Spinal cord (tissue), 10 donors: ENCODE data around the gene UPF3A. TPM values are rescaled to one million over a fixed set of nuclear protein-coding genes. Genes with fewer than 3 reads are reported as not detected.
"Not testable (repeated sequence)": the region's sequence is repeated elsewhere in the genome, so short reads cannot be mapped to it uniquely, and the experiment has no call there.

Source experiments
- DNase-seq, 6 donors: peaks; one replicate each; pipeline versions ENCODE4 v3.0.0 to v3.0.0-alpha.2; 2013 to 2015; ENCODE audit warnings: low spot score in 6 of 6, low read depth in 4 of 6
- H3K27ac ChIP-seq: one replicate; pipeline ENCODE4 v1.5.1; 2013; ENCODE audit warnings: low read depth, low read length, control low read depth
- H3K27me3 ChIP-seq: one replicate; pipeline ENCODE4 v1.6.1; 2013; ENCODE audit warnings: low read length; ENCODE audit not compliant: control insufficient read depth, insufficient read depth
- H3K36me3 ChIP-seq: one replicate; pipeline ENCODE4 v1.6.1; 2013; ENCODE audit warnings: low read length; ENCODE audit not compliant: control insufficient read depth, insufficient read depth
- H3K4me1 ChIP-seq: one replicate; pipeline ENCODE4 v1.6.1; 2013; ENCODE audit warnings: low read length; ENCODE audit not compliant: control insufficient read depth, insufficient read depth
- H3K4me3 ChIP-seq: one replicate; pipeline ENCODE4 v1.5.1; 2013; ENCODE audit warnings: low read depth, low read length, control low read depth
- H3K9me3 ChIP-seq: one replicate; pipeline ENCODE4 v1.6.1; 2013; ENCODE audit warnings: low read length; ENCODE audit not compliant: control insufficient read depth, insufficient read depth
- WGBS: methylation state at CpG from one replicate; pipeline ENCODE4 v1.1.5; 2013; ENCODE audit warnings: missing lambda C conversion rate; ENCODE audit not compliant: insufficient coverage; 5-methylcytosine and 5-hydroxymethylcytosine counted together
- polyA plus RNA-seq, 2 donors: library from polyadenylated mRNA; unstranded; fragments of 120-200 nt; gene quantifications; one replicate each; pipeline ENCODE4 v1.2.1, GENCODE V29; 2013; ENCODE audit not compliant: insufficient read length in 2 of 2
- total RNA-seq, 2 donors: library from RNA; depleted of rRNA in 1 of 2; stranded (reverse); fragments of 120-200 nt in 1 of 2; fragments of >200 nt in 1 of 2; gene quantifications; one replicate each; pipeline versions ENCODE4 v1.2.3 to v1.2.4, GENCODE V29; 2013 to 2014
- donor health status: healthy.

UPF3A gene
- total and polyA plus RNA-seq, 4 donors = 44.8 to 194 (median 107) TPM

DNA sequence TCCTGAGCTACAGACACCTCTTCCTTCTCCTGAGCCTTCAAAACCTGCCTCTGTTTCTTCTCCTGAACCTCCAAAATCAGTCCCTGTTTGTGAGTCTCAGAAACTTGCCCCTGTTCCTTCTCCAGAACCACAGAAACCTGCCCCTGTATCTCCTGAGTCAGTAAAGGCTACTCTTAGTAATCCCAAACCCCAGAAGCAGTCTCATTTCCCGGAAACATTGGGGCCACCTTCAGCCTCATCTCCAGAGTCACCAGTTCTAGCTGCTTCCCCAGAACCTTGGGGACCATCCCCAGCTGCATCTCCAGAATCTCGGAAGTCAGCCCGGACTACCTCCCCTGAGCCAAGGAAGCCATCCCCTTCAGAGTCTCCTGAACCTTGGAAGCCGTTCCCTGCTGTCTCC, 42.9 kb downstream of the UPF3A start:
- no peaks in the 10 kb centered on the region for H3K27me3 ChIP-seq
- H3K36me3 ChIP-seq = peaks cover 39% of the 10 kb centered on the region
- no peak overlapping the region for H3K4me3 ChIP-seq
- DNase-seq = no peak
- no peaks in the 10 kb centered on the region for H3K9me3 ChIP-seq
- WGBS = 96% methylated on average over 4 of the region's 4 CpGs
- no peak overlapping the region for H3K27ac ChIP-seq
- no peaks in the 10 kb centered on the region for H3K4me1 ChIP-seq

GRCh38 chr13:114325729-114326128, 44.3 kb downstream of the UPF3A start:
- DNase-seq = no peak
- peaks cover 39% of the 10 kb centered on the region for H3K36me3 ChIP-seq

DNA sequence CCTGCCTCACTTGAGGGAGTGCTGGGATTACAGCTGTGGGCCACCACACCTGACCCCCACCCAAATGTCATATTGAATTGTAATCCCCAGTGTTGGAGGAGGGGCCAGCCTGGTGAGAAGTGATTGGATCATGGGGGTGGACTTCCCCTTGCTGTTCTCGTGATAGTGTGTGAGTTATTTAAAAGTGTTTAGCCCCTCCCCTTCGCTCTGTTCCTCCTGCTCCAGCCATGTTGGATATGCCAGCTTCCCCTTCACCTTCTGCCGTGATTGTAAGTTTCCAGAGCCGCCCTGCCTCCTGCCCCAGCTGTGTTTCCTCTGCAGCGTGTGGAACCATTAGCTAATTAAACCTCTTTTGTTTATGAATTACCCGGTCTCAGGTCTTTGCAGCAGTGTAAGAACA, 46.6 kb downstream of the UPF3A start:
- no peak for DNase-seq
- Histone ChIP-seq H3K36me3 (peaks cover 31% of the 10 kb centered on the region), H3K4me3 (no peak overlapping the region), H3K27me3 (no peaks in the 10 kb centered on the region), H3K27ac (no peak overlapping the region), H3K4me1 (no peaks in the 10 kb centered on the region), H3K9me3 (no peaks in the 10 kb centered on the region)
- WGBS = 73% methylated on average over 2 of the region's 6 CpGs

More at GRCh38 chr13:114325729-114326128, 44.3 kb downstream of the UPF3A start:
- H3K27ac ChIP-seq = no peak overlapping the region
- no peaks in the 10 kb centered on the region for H3K9me3 ChIP-seq
- H3K4me1 ChIP-seq = no peaks in the 10 kb centered on the region
- no peak overlapping the region for H3K4me3 ChIP-seq
- H3K27me3 ChIP-seq = no peaks in the 10 kb centered on the region
- 100% methylated on average over 1 of the region's 3 CpGs for WGBS

GRCh38 chr13:114328595-114328994, 47.2 kb downstream of the UPF3A start:
- Histone ChIP-seq H3K4me3 (no peak overlapping the region), H3K36me3 (peaks cover 31% of the 10 kb centered on the region), H3K9me3 (no peaks in the 10 kb centered on the region), H3K27ac (no peak overlapping the region), H3K27me3 (no peaks in the 10 kb centered on the region), H3K4me1 (no peaks in the 10 kb centered on the region)
- DNase-seq = no peak
- WGBS = no CpG with 5 or more reads among the region's 1 CpG

GRCh38 chr13:114330086-114330485, 48.7 kb downstream of the UPF3A start:
- no peak for DNase-seq
- H3K27me3 ChIP-seq = no peaks in the 10 kb centered on the region

GRCh38 chr13:114333881-114334280, 52.5 kb downstream of the UPF3A start:
- not testable (repeated sequence) for H3K27me3 ChIP-seq, H3K4me3 ChIP-seq, DNase-seq, H3K4me1 ChIP-seq, H3K27ac ChIP-seq, H3K9me3 ChIP-seq, H3K36me3 ChIP-seq
- WGBS = 43% methylated on average over 1 of the region's 3 CpGs

More at GRCh38 chr13:114330086-114330485, 48.7 kb downstream of the UPF3A start:
- no peaks in the 10 kb centered on the region for H3K4me1 ChIP-seq
- H3K9me3 ChIP-seq = no peaks in the 10 kb centered on the region
- peaks cover 17% of the 10 kb centered on the region for H3K36me3 ChIP-seq
- H3K4me3 ChIP-seq = no peak overlapping the region
- WGBS = 100% methylated on average over 2 of the region's 5 CpGs
- H3K27ac ChIP-seq = no peak overlapping the region

- no peak for DNase-seq
- Histone ChIP-seq H3K9me3 (no peaks in the 10 kb centered on the region), H3K36me3 (peaks cover 6% of the 10 kb centered on the region), H3K4me1 (no peaks in the 10 kb centered on the region), H3K27me3 (no peaks in the 10 kb centered on the region), H3K27ac (no peak overlapping the region), H3K4me3 (no peak overlapping the region)
- no CpG with 5 or more reads among the region's 5 CpGs for WGBS
Observed at GRCh38 chr13:114334305-114335053, 53.1 kb downstream of the UPF3A start.

- WGBS = no CpG with 5 or more reads among the region's 1 CpG
- H3K27ac ChIP-seq, H3K9me3 ChIP-seq, DNase-seq, H3K4me1 ChIP-seq, H3K27me3 ChIP-seq, H3K36me3 ChIP-seq, H3K4me3 ChIP-seq: not testable (repeated sequence)
Observed at GRCh38 chr13:114336457-114336856, 55.1 kb downstream of the UPF3A start.

DNA sequence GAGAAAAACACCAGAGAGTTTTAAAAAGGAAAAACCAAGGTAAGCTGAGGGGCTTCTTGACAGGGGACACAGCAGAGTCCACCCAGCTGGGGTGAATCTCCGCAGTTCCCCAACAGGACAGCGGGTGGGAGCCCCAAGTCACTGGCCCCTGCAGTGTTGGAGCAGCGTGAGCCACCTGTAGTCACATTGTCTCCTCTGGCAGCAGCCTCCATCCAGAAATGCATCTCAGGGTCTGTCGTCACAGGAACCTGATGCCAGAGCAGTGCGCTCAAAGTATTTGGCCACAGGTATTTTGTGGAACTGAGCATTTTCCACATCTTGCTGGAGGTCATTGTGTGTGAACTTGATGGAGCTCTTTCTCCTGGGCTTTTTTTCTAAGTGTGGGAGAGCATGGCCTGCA, 57.6 kb downstream of the UPF3A start:
- WGBS = 81% methylated on average over 5 of the region's 5 CpGs
- Histone ChIP-seq H3K27me3 (no peaks in the 10 kb centered on the region), H3K27ac (no peak overlapping the region), H3K9me3 (no peaks in the 10 kb centered on the region), H3K4me3 (no peak overlapping the region), H3K36me3 (no peaks in the 10 kb centered on the region), H3K4me1 (no peaks in the 10 kb centered on the region)
- no peak for DNase-seq

GRCh38 chr13:114339857-114340534, 58.6 kb downstream of the UPF3A start:
- Histone ChIP-seq H3K27me3 (no peaks in the 10 kb centered on the region), H3K4me1 (no peaks in the 10 kb centered on the region), H3K4me3 (no peak overlapping the region), H3K36me3 (no peaks in the 10 kb centered on the region), H3K27ac (no peak overlapping the region), H3K9me3 (no peaks in the 10 kb centered on the region)
- peak in 2 of 6 donors; percentile 17 to 29 for DNase-seq
- 50% methylated on average over 2 of the region's 10 CpGs for WGBS
